ENCODE measurements around the gene RICTOR.

GRCh38 chr5:38925154-38925925, 148.9 kb downstream of the RICTOR start:
- TF ChIP-seq GATA2 (IDR thresholded peaks at IDR 0.05; ENCODE audit: low read depth, low read length) (no peak), GATA3 (IDR thresholded peaks at IDR 0.05; ENCODE audit: low read depth, low read length) (no peak)
